Upper lobe of left lung (tissue), 6 donors: ENCODE results near the gene CASD1. TPM values are rescaled to one million over a fixed set of nuclear protein-coding genes. Genes with fewer than 3 reads are reported as not detected.

ENCODE experiments used
- ATAC-seq, 2 donors: fragments of 200-7000 bp; cut with Tn5 transposase; one replicate each; pipeline ENCODE4 v1.9.1; 2022; ENCODE audit warnings: mild to moderate bottlenecking in 2 of 2, moderate library complexity in 2 of 2; ENCODE audit not compliant: low FRiP score in 2 of 2
- DNase-seq, 2 donors: peaks; one replicate each; pipeline ENCODE4 v3.0.0-alpha.2; 2019 to 2020
- H3K27ac ChIP-seq, 4 donors: fragments of 200-600 bp; sonication (generic); one replicate each; pipeline ENCODE4 v1.5.1; 2016 to 2019
- H3K27me3 ChIP-seq, 4 donors: fragments of 200-600 bp; sonication (generic); one replicate each; pipeline ENCODE4 v1.5.1; 2017 to 2019
- H3K36me3 ChIP-seq, 4 donors: fragments of 200-600 bp; sonication (generic); one replicate each; pipeline ENCODE4 v1.5.1; 2016 to 2019
- H3K4me1 ChIP-seq, 4 donors: fragments of 200-600 bp; sonication (generic); one replicate each; pipeline ENCODE4 v1.5.1; 2018 to 2019
- H3K4me3 ChIP-seq, 4 donors: fragments of 200-600 bp; sonication (generic); one replicate each; pipeline ENCODE4 v1.5.1; 2017 to 2019; ENCODE audit warnings: mild to moderate bottlenecking in 2 of 4, moderate library complexity in 1 of 4
- H3K9me3 ChIP-seq, 4 donors: fragments of 200-600 bp; sonication (generic); one replicate each; pipeline ENCODE4 v1.5.1; 2018 to 2019
- EP300 ChIP-seq, 4 donors: sonication (generic); formaldehyde crosslinking; IDR thresholded peaks; one replicate each; pipeline ENCODE4 v1.5.1; 2017; ENCODE audit warnings: antibody characterized with exemption in 4 of 4, control low read depth in 2 of 4
- POLR2A ChIP-seq, 4 donors: fragments of 450-650 bp; IDR thresholded peaks; one replicate each; pipeline ENCODE4 v1.5.1; 2016 to 2017; ENCODE audit warnings: antibody characterized with exemption in 4 of 4, mild to moderate bottlenecking in 2 of 4
- POLR2AphosphoS5 ChIP-seq, 2 donors: sonication (generic); formaldehyde crosslinking; IDR thresholded peaks; one replicate each; pipeline ENCODE4 v1.5.1; 2017; ENCODE audit warnings: antibody characterized with exemption in 2 of 2
- WGBS, 2 donors: methylation state at CpG; one replicate each; pipeline ENCODE4 v1.1.5; 2017 to 2018; 5-methylcytosine and 5-hydroxymethylcytosine counted together
- total RNA-seq, 6 donors: library from RNA; depleted of rRNA in 4 of 6; stranded (reverse); fragments of >200 nt in 4 of 6; gene quantifications; one replicate each; pipeline versions ENCODE4 v1.1.0 to v1.2.1, GENCODE V29; 2016 to 2021
- TF ChIP-seq, protein P1 (sequence below), 6 experiments: fragments of 450-650 bp in 4 of 6; fragments of 200-600 bp in 2 of 6; sonication (generic) in 2 of 6; IDR thresholded peaks; one replicate each; pipeline ENCODE4 v1.5.1; 2016 to 2019; ENCODE audit warnings: antibody characterized with exemption in 6 of 6
- donor health status: DM: no; HTN: no; CAD: no; lungs with moderate emphysema.
- donor health status: DM: no; HTN: yes; CAD: no; lungs with severe emphysema.

The CASD1 gene
- total RNA-seq, 6 donors from 2014 or later = 10.1 to 52.9 (median 24.7) TPM

DNA sequence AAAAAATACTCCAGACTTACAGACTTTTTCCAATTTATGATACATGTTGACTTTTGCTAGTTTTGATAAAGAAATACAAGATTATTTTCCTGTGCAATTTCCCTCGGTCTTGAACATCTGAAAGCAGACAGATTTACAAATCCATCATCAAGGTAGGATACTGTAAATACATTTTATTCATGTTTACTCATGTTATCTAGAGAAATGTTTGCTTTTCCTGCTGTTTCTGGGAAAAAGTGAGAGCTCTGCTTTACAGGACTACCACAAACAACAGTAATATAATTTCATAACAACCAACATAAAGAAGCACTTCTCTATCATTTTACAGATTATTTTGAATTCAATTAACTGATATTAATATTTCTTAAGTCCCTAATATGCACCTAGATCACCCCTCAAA is 31.7 kb upstream of the CASD1 start:
- Histone ChIP-seq H3K27me3 (no peaks in the 10 kb centered on the region), H3K27ac (no peak overlapping the region), H3K4me3 (no peak overlapping the region), H3K36me3 (no peaks in the 10 kb centered on the region), H3K4me1 (no peaks in the 10 kb centered on the region), H3K9me3 (no peaks in the 10 kb centered on the region)
- 50 to 66% methylated on average over 1 of the region's 1 CpG for WGBS, 2 donors
- no peak for DNase-seq
- TF ChIP-seq, protein P1, sequence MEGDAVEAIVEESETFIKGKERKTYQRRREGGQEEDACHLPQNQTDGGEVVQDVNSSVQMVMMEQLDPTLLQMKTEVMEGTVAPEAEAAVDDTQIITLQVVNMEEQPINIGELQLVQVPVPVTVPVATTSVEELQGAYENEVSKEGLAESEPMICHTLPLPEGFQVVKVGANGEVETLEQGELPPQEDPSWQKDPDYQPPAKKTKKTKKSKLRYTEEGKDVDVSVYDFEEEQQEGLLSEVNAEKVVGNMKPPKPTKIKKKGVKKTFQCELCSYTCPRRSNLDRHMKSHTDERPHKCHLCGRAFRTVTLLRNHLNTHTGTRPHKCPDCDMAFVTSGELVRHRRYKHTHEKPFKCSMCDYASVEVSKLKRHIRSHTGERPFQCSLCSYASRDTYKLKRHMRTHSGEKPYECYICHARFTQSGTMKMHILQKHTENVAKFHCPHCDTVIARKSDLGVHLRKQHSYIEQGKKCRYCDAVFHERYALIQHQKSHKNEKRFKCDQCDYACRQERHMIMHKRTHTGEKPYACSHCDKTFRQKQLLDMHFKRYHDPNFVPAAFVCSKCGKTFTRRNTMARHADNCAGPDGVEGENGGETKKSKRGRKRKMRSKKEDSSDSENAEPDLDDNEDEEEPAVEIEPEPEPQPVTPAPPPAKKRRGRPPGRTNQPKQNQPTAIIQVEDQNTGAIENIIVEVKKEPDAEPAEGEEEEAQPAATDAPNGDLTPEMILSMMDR (IDR thresholded peaks at IDR 0.05) = no peak
- TF ChIP-seq POLR2AphosphoS5 (IDR thresholded peaks at IDR 0.05) = no peak
- TF ChIP-seq POLR2A (IDR thresholded peaks at IDR 0.05) = no peak
- TF ChIP-seq EP300 (IDR thresholded peaks at IDR 0.05) = no peak
- no peak for ATAC-seq

DNA sequence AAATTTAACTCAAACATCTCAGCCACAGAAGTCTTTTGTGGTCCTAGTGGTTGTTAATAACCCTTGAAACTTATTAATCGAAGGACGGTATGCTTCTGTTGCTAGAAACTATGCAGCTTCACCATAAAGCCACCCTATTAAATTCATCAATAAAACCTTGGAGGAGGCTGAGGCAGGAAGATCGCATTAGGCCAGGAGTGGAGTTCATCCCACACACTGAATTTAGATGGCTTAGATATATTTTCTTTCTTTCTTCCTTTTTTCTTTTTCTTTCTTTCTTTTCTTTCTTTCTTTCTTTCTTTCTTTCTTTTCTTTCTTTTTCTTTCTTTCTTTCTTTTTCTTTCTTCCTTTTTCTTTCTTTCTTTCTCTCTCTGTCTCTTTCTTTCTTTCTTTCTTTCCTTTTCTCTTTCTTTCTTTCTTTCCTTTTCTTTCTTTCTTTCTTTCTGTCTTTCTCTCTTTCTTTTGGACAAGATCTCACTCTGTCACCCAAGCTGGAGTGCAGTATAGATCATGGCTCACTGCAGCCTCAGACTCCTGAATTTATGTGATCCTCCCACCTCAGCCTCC is 30.9 kb upstream of the CASD1 start:
- H3K4me3 ChIP-seq = no peak overlapping the region
- no peak for DNase-seq
- H3K27ac ChIP-seq = no peak overlapping the region
- 61 to 83% methylated on average over 3 of the region's 3 CpGs for WGBS, 2 donors
- no peaks in the 10 kb centered on the region for H3K4me1 ChIP-seq
- H3K36me3 ChIP-seq = no peaks in the 10 kb centered on the region
- no peak for ATAC-seq
- TF ChIP-seq, protein P1 (IDR thresholded peaks at IDR 0.05) = no peak
- no peak for TF ChIP-seq EP300 (IDR thresholded peaks at IDR 0.05)
- TF ChIP-seq POLR2AphosphoS5 (IDR thresholded peaks at IDR 0.05) = no peak
- TF ChIP-seq POLR2A (IDR thresholded peaks at IDR 0.05) = no peak
- H3K27me3 ChIP-seq = no peaks in the 10 kb centered on the region
- H3K9me3 ChIP-seq = no peaks in the 10 kb centered on the region

DNA sequence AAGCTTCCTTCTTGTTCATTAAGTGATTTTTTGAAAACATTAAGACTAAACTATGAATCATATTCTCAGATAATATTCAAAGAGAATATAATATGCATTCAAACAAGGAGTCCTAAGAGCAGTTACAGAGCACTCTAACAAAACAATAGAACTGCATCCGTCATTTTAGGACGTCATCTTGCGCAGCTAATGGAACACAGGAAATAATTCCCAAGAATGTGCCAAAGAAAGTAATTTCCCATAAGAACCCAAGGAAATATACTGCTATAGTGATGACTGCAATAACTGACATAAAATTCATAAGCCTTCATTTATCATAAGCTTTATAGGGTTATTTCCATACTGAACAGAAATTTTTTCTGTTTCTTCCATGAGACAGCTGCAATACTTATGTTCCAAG is 28.3 kb upstream of the CASD1 start:
- no peaks in the 10 kb centered on the region for H3K9me3 ChIP-seq
- TF ChIP-seq POLR2AphosphoS5 (IDR thresholded peaks at IDR 0.05) (no peak), POLR2A (IDR thresholded peaks at IDR 0.05) (no peak), EP300 (IDR thresholded peaks at IDR 0.05) (no peak)
- TF ChIP-seq, protein P1 (IDR thresholded peaks at IDR 0.05) = no peak
- no peak for DNase-seq
- 58 to 83% methylated on average over 3 of the region's 3 CpGs for WGBS, 2 donors
- H3K4me3 ChIP-seq = no peak overlapping the region
- no peak for ATAC-seq
- H3K4me1 ChIP-seq = no peaks in the 10 kb centered on the region
- H3K36me3 ChIP-seq = no peaks in the 10 kb centered on the region
- no peak overlapping the region for H3K27ac ChIP-seq
- no peaks in the 10 kb centered on the region for H3K27me3 ChIP-seq

DNA sequence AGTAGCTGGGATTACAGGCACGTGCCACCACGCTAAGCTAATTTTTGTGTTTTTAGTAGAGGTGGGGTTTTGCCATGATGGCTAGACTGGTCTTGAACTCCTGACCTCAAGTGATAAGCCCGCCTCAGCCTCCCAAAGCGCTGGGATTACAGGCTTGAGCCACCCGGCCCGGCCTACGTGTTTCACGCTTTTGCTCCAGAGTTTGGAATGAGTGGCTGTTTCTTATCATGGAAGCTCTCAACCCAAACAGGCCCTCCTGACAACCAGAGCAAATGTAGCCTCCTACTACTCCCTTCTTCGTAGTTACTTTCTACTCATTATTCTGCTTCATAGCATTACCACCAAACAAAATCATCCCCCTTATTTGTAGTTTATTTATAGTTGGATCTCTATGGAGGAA is 26.8 kb upstream of the CASD1 start:
- WGBS, 2 donors = 83 to 90% methylated on average over 9 of the region's 9 CpGs

More for the DNA sequence above, 26.8 kb upstream of the CASD1 start:
- Histone ChIP-seq H3K4me3 (no peak overlapping the region), H3K4me1 (no peaks in the 10 kb centered on the region), H3K27ac (no peak overlapping the region), H3K27me3 (no peaks in the 10 kb centered on the region), H3K36me3 (no peaks in the 10 kb centered on the region), H3K9me3 (no peaks in the 10 kb centered on the region)
- DNase-seq (peak in 1 of 2 donors; percentile 5), ATAC-seq (no peak)
- TF ChIP-seq POLR2AphosphoS5 (IDR thresholded peaks at IDR 0.05) (no peak), EP300 (IDR thresholded peaks at IDR 0.05) (no peak), POLR2A (IDR thresholded peaks at IDR 0.05) (no peak)
- TF ChIP-seq, protein P1 (IDR thresholded peaks at IDR 0.05) = no peak
